ENCODE measurements around the gene KIF12.
"Not testable (repeated sequence)": the region's sequence is repeated elsewhere in the genome, so short reads cannot be mapped to it uniquely, and the experiment has no call there.

KIF12 gene

GRCh38 chr9:114098936-114099668 is at the start of gene KIF12:
Gene KIF12, minus strand, starts transcription at chr9:114099292. Its CDS starts 16 bp downstream, at chr9:114099276.
- no peak for DNase-seq (ENCODE audit: low read depth)

GRCh38 chr9:114146735-114147134 is 47.6 kb upstream of the KIF12 start:
- DNase-seq (ENCODE audit: low read depth) = no peak

GRCh38 chr9:114143234-114143633 is 44.1 kb upstream of the KIF12 start:
- DNase-seq (ENCODE audit: low read depth) = no peak

- DNase-seq (ENCODE audit: low read depth) = no peak
These were observed 42.7 kb upstream of the KIF12 start for GRCh38 chr9:114141553-114142402.

GRCh38 chr9:114140850-114141249 is 41.8 kb upstream of the KIF12 start:
- no peak for DNase-seq (ENCODE audit: low read depth)

GRCh38 chr9:114140401-114140800 is 41.3 kb upstream of the KIF12 start:
- DNase-seq (ENCODE audit: low read depth) = no peak

GRCh38 chr9:114139071-114139470 is 40.0 kb upstream of the KIF12 start:
- DNase-seq (ENCODE audit: low read depth) = no peak

- DNase-seq (ENCODE audit: low read depth) = no peak
These were observed 39.5 kb upstream of the KIF12 start for GRCh38 chr9:114138552-114138971.

- no peak for DNase-seq (ENCODE audit: low read depth)
These were observed 38.7 kb upstream of the KIF12 start for GRCh38 chr9:114137831-114138230.

GRCh38 chr9:114134827-114135396 is 35.8 kb upstream of the KIF12 start:
- DNase-seq (ENCODE audit: low read depth) = no peak

GRCh38 chr9:114132550-114132918 is 33.4 kb upstream of the KIF12 start:
- no peak for DNase-seq (ENCODE audit: low read depth)

- no peak for DNase-seq (ENCODE audit: low read depth)
These were observed 32.9 kb upstream of the KIF12 start for GRCh38 chr9:114131808-114132549.

- no peak for DNase-seq (ENCODE audit: low read depth)
These were observed 31.7 kb upstream of the KIF12 start for GRCh38 chr9:114130624-114131277.

- no peak for DNase-seq (ENCODE audit: low read depth)
These were observed 31.0 kb upstream of the KIF12 start for GRCh38 chr9:114130141-114130540.

GRCh38 chr9:114128759-114129158 is 29.7 kb upstream of the KIF12 start:
- not testable (repeated sequence) for DNase-seq (ENCODE audit: low read depth)

- no peak for DNase-seq (ENCODE audit: low read depth)
These were observed 27.4 kb upstream of the KIF12 start for GRCh38 chr9:114126247-114127060.

- no peak for DNase-seq (ENCODE audit: low read depth)
These were observed 26.5 kb upstream of the KIF12 start for GRCh38 chr9:114125476-114126013.

- no peak for DNase-seq (ENCODE audit: low read depth)
These were observed 25.8 kb upstream of the KIF12 start for GRCh38 chr9:114124666-114125475.

- DNase-seq (ENCODE audit: low read depth) = no peak
These were observed 25.0 kb upstream of the KIF12 start for GRCh38 chr9:114124138-114124537.

Data from stimulated activated CD8-positive, alpha-beta memory T cell treated with anti-CD3 and anti-CD28 coated beads, Interleukin-4, amount 100 ng/mL, for 24 hours (primary cell).